Breast epithelium (tissue), 3 donors: ENCODE measurements around the gene CIB2.

Experiments used
- CTCF ChIP-seq, 3 donors: fragments of 450-650 bp; IDR thresholded peaks; one replicate each; pipeline ENCODE4 v1.5.1; 2016 to 2017; ENCODE audit warnings: antibody characterized with exemption in 3 of 3, mild to moderate bottlenecking in 3 of 3, moderate library complexity in 3 of 3
- POLR2A ChIP-seq: fragments of 450-650 bp; IDR thresholded peaks from one replicate; pipeline ENCODE4 v1.6.1; 2016; ENCODE audit warnings: antibody characterized with exemption, mild to moderate bottlenecking, moderate library complexity

GRCh38 chr15:78059110-78059839 is 72.0 kb downstream of the CIB2 start:
- TF ChIP-seq CTCF (IDR thresholded peaks at IDR 0.05) (no peak), POLR2A (no peak)
